Spleen (tissue), 11 donors: Measurements from ENCODE around the gene ST3GAL6. TPM values are rescaled to one million over a fixed set of nuclear protein-coding genes. Genes with fewer than 3 reads are reported as not detected.
A peak's percentile ranks its signal among the peaks of the same experiment; 100 is the strongest.

ENCODE experiments used
- DNase-seq: peaks from one replicate; pipeline ENCODE4 v3.0.0-alpha.2; 2020
- H3K27ac ChIP-seq, 8 donors: fragments of 200-600 bp; sonication (generic) in 7 of 8; 1 replicate in 4 of 8; 2 replicates in 4 of 8; pipeline versions ENCODE4 v1.5.0 to v1.8.0; 2016 to 2021; ENCODE audit warnings: inconsistent platforms in 4 of 8, mild to moderate bottlenecking in 4 of 8, moderate library complexity in 1 of 8
- H3K27me3 ChIP-seq, 7 donors: fragments of 200-600 bp; sonication (generic) in 6 of 7; replicated peaks in 1 of 7; 1 replicate in 4 of 7; 2 replicates in 3 of 7; pipeline versions ENCODE4 v1.5.0 to v1.8.0; 2016 to 2021; ENCODE audit warnings: inconsistent platforms in 3 of 7, mild to moderate bottlenecking in 1 of 7
- H3K36me3 ChIP-seq, 6 donors: fragments of 200-600 bp; sonication (generic) in 5 of 6; 1 replicate in 4 of 6; 2 replicates in 2 of 6; pipeline versions ENCODE4 v1.5.0 to v1.8.0; 2016 to 2021; ENCODE audit warnings: inconsistent platforms in 2 of 6
- H3K4me1 ChIP-seq, 6 donors: fragments of 200-600 bp; sonication (generic) in 5 of 6; 1 replicate in 3 of 6; 2 replicates in 3 of 6; pipeline versions ENCODE4 v1.5.0 to v1.8.0; 2016 to 2021; ENCODE audit warnings: inconsistent platforms in 3 of 6
- H3K4me3 ChIP-seq, 8 donors: fragments of 200-600 bp; sonication (generic) in 7 of 8; 1 replicate in 4 of 8; 2 replicates in 4 of 8; pipeline versions ENCODE4 v1.5.0 to v1.8.0; 2016 to 2021; ENCODE audit warnings: inconsistent platforms in 4 of 8, mild to moderate bottlenecking in 4 of 8, moderate library complexity in 2 of 8
- H3K9me3 ChIP-seq, 8 donors: fragments of 200-600 bp; sonication (generic) in 7 of 8; 1 replicate in 4 of 8; 2 replicates in 4 of 8; pipeline versions ENCODE4 v1.5.0 to v1.8.0; 2016 to 2021; ENCODE audit warnings: inconsistent platforms in 4 of 8
- CTCF ChIP-seq, 11 experiments: fragments of 200-600 bp in 7 of 11; fragments of 450-650 bp in 4 of 11; sonication (generic) in 4 of 11; IDR thresholded peaks in 8 of 11; conservative IDR thresholded peaks in 3 of 11; 1 replicate in 7 of 11; 2 replicates in 4 of 11; pipeline versions ENCODE4 v1.4.0 to v1.8.0; 2016 to 2021; ENCODE audit warnings: antibody characterized with exemption in 11 of 11, inconsistent platforms in 4 of 11, mild to moderate bottlenecking in 1 of 11
- POLR2A ChIP-seq, 3 donors: fragments of 450-650 bp; IDR thresholded peaks; one replicate each; pipeline ENCODE4 v1.5.1; 2017; ENCODE audit warnings: antibody characterized with exemption in 3 of 3, mild to moderate bottlenecking in 1 of 3
- POLR2AphosphoS5 ChIP-seq, 3 donors: sonication (generic); formaldehyde crosslinking; IDR thresholded peaks; one replicate each; pipeline ENCODE4 v1.5.1; 2017; ENCODE audit warnings: antibody characterized with exemption in 3 of 3
- WGBS, 5 donors: extraction: QIAGEN DNeasy Blood & Tissue Kit in 3 of 5; methylation state at CpG; one replicate each; pipeline versions ENCODE4 v1.1.5 to v1.1.7; 2013 to 2018; 5-methylcytosine and 5-hydroxymethylcytosine counted together
- intact Hi-C: fragments of 100-400 bp; cut with DNase I; formaldehyde crosslinking; loops from one replicate; pipeline ENCODE4 v1.15.0; 2023; ENCODE audit warnings: low total_unique reads
- polyA plus RNA-seq, 3 donors: library from polyadenylated mRNA; stranded (reverse); fragments of 200-250 nt; gene quantifications; one replicate each; pipeline ENCODE4 v1.2.1, GENCODE V29; 2013
- total RNA-seq, 7 donors: library from RNA; depleted of rRNA in 3 of 7; stranded (reverse); fragments of >200 nt in 3 of 7; fragmentation: NEBNext Ultra II Directional in 4 of 7; extraction: Animal tissue kit (Norgen Biotek cat#: 25700) in 4 of 7; gene quantifications; one replicate each; pipeline versions ENCODE4 v1.1.0 to v1.2.1, GENCODE V29; 2016 to 2021
- donor health status: healthy with polysubstance abuse.
- donor health status: DM: no; HTN: no; CAD: no; lungs with moderate emphysema.
- donor health status: DM: no; HTN: no; CAD: no.
- donor health status: Bipolar disorder and iron deficiency.
- donor health status: healthy.
- donor health status: DM: no; HTN: no; CAD: no.
- donor health status: DM: yes; HTN: yes; CAD: no.

The ST3GAL6 gene
- total and polyA plus RNA-seq, 10 donors = 2.5 to 16.8 (median 9.4) TPM

DNA sequence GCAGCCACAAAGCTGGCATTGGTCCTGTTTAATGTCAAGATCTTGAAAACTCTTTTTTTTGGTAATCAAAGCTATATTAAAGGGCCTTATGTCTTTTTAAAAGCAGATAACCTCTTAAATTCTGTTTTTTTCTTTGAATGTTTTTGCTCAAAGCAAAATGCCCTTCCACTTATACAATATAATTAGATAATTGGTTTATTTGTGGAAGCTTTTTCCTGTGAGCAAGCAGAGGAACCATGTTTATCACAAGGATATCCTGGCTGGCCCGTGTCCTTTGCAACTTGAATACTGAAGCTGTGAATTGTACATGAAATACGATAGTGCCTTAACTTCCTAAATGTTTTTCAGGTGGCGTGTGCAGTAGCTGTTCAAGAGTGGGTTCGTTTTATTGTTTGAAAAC, 2.6 kb downstream of the ST3GAL6 start:
- WGBS, 5 donors = 15 to 44% (median 29%) methylated on average over 4 of the region's 4 CpGs
- no peak overlapping the region for H3K4me3 ChIP-seq
- DNase-seq = no peak
- H3K9me3 ChIP-seq = no peaks in the 10 kb centered on the region
- intact Hi-C loops = no loop called here
- H3K4me1 ChIP-seq = peaks cover 0 to 82% (median 42%) of the 10 kb centered on the region in 6 donors
- H3K36me3 ChIP-seq = peaks cover 0 to 3% (median 0%) of the 10 kb centered on the region in 6 donors
- TF ChIP-seq CTCF (IDR thresholded peaks at IDR 0.05 in 8 of 11, conservative IDR thresholded peaks at IDR 0.05 in 3 of 11) (no peak), POLR2AphosphoS5 (IDR thresholded peaks at IDR 0.05) (no peak), POLR2A (IDR thresholded peaks at IDR 0.05) (no peak)
- no peaks in the 10 kb centered on the region for H3K27me3 ChIP-seq
- peak overlapping the region in 3 of 8 donors; percentile 50 to 89 (median 83) for H3K27ac ChIP-seq

DNA sequence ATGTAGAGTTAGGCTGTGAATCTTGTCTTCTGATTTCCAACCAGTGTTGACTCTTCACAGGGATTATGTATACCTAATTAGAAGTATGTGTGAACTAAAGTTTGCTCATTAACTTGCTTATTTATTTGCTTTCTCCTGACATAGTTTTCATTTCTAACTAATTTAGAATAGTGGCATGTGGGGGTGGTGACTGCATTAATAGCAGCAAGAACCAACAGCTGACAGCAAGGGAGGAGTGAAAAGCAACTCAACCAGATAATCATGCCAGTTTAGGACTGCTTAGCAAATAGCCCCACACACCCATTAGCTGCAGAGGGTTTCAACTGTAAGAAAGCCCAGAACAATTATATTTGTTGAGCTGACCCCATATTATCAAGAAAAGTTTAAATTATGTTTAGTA, 3.8 kb downstream of the ST3GAL6 start:
- no peak overlapping the region for H3K27ac ChIP-seq
- H3K4me1 ChIP-seq = peaks cover 0 to 75% (median 34%) of the 10 kb centered on the region in 6 donors
- H3K36me3 ChIP-seq = peaks cover 0 to 7% (median 0%) of the 10 kb centered on the region in 6 donors
- H3K9me3 ChIP-seq = no peaks in the 10 kb centered on the region
- no peak overlapping the region for H3K4me3 ChIP-seq
- TF ChIP-seq POLR2A (IDR thresholded peaks at IDR 0.05) (no peak), POLR2AphosphoS5 (IDR thresholded peaks at IDR 0.05) (no peak), CTCF (IDR thresholded peaks at IDR 0.05 in 8 of 11, conservative IDR thresholded peaks at IDR 0.05 in 3 of 11) (no peak)
- no peaks in the 10 kb centered on the region for H3K27me3 ChIP-seq
- DNase-seq = no peak
- intact Hi-C loops = no loop called here

GRCh38 chr3:98768961-98769360, 5.8 kb downstream of the ST3GAL6 start:
- WGBS, 5 donors = 45 to 68% (median 62%) methylated on average over 2 of the region's 2 CpGs
- Histone ChIP-seq H3K36me3 (peaks cover 0 to 12% (median 0%) of the 10 kb centered on the region in 6 donors), H3K27me3 (no peaks in the 10 kb centered on the region), H3K4me3 (no peak overlapping the region), H3K4me1 (peaks cover 0 to 55% (median 18%) of the 10 kb centered on the region in 6 donors), H3K9me3 (no peaks in the 10 kb centered on the region), H3K27ac (peak overlapping the region in 3 of 8 donors; percentile 3 to 43 (median 27))
- intact Hi-C loops = no loop called here
- no peak for DNase-seq
- TF ChIP-seq POLR2AphosphoS5 (IDR thresholded peaks at IDR 0.05) (no peak), POLR2A (IDR thresholded peaks at IDR 0.05) (no peak), CTCF (IDR thresholded peaks at IDR 0.05 in 8 of 11, conservative IDR thresholded peaks at IDR 0.05 in 3 of 11) (no peak)

GRCh38 chr3:98769448-98769847, 6.3 kb downstream of the ST3GAL6 start:
- Histone ChIP-seq H3K4me1 (peaks cover 0 to 50% (median 15%) of the 10 kb centered on the region in 6 donors), H3K36me3 (peaks cover 0 to 17% (median 0%) of the 10 kb centered on the region in 6 donors), H3K9me3 (no peaks in the 10 kb centered on the region), H3K4me3 (no peak overlapping the region), H3K27me3 (no peaks in the 10 kb centered on the region), H3K27ac (peak overlapping the region in 3 of 8 donors; percentile 3 to 43 (median 27))
- intact Hi-C loops = no loop called here
- no peak for DNase-seq
- no peak for TF ChIP-seq POLR2A (IDR thresholded peaks at IDR 0.05)
- no peak for TF ChIP-seq CTCF (IDR thresholded peaks at IDR 0.05 in 8 of 11, conservative IDR thresholded peaks at IDR 0.05 in 3 of 11)
- TF ChIP-seq POLR2AphosphoS5 (IDR thresholded peaks at IDR 0.05) = no peak
